ENCODE measurements around the gene TMEM129.

Gene TMEM129

DNA sequence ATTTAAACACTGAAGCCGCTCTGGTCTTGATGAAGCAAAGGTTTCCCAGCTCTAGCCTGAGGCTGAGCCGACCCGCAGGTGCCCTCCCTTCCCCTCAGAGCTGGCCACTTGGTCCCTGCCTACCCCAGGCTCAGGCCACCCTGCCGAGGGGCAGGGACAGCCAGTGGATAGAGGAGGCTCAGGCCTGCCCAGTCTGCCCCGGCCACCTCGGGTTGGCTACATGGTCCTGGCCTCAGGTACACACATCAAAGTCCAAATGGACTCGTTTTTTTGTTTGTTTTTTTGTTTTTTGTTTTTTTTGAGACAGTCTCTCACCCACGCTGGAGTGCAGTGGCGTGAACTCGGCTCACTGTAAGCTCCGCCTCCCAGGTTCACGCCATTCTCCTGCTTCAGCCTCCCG is 24.0 kb upstream of the TMEM129 start:
- no peak for DNase-seq

DNA sequence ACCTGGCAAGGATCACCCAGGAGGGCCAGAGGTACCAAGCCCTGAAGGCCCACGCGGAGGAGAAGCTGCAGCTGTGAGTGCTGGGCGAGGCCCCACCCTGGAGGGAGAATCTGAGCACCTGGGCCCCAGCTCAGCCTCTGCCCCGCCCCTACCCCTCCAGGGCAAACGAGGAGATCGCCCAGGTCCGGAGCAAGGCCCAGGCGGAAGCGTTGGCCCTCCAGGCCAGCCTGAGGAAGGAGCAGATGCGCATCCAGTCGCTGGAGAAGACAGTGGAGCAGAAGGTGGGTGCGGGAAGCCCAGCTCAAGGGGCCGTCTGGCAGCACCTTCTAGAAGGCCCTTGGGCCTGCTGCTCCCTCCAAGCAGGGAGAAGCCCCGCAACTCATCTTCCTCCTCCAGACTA is 23.4 kb upstream of the TMEM129 start:
- no peak for DNase-seq

DNA sequence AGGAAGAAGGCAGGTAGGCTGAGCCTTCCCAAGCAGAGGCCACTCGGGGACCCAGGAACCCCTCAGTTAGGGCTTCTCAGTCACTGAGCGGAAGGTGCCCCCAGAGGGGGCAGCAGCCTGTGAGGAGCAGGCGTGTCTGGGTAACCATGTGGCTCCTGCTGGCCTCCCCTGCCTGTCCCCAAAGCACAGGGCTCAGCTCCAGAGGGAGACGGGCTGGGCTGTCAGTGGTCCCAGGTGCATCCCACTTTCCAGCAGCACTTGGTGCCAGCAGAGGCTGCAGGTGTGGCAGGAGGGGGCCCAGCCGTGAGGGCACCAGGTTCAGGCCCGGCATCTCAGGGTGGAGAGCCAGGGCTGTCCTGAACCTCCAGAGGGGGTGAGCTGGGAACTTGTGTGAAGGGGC is 22.9 kb upstream of the TMEM129 start:
- no peak for DNase-seq

DNA sequence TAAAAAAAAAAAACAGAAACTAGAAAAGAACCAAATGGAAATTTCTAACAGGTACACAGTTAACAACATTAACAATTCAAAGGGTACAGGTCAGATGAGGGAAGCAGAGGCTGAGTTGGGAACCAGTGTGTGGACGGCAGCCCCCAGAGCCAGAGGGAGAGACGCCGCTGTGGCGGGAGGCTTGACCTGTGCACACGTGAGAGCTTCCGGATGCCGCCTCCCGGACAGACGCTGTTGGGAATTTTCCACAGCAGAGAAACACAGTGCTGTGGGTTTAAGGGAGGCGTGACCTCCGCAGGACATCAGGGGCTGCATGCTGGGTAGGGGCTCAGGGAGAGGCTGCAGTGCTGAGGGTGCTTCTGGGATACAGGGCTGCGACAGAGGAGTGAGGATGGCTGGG is 22.4 kb upstream of the TMEM129 start:
- DNase-seq = no peak

DNA sequence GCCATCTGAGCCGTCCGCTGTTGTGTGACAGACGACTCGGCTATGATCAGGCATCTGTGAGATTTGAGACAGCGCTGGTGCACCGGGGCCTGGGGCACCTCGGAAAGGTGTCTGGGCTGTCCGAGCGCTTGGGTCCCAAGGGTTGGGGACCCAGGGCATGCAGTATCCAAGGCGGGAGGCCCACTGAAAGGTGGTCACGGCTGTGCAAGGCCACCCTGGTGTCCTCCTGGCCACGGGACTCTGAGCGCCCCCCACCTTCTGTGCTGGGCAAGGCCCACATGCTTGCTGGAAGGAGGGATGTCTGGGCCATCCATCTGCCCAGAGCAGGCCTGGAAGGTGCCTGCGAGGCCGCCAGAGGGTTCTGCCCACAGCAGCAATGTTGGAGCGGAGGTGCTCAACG is 20.1 kb upstream of the TMEM129 start:
- no peak for DNase-seq

DNA sequence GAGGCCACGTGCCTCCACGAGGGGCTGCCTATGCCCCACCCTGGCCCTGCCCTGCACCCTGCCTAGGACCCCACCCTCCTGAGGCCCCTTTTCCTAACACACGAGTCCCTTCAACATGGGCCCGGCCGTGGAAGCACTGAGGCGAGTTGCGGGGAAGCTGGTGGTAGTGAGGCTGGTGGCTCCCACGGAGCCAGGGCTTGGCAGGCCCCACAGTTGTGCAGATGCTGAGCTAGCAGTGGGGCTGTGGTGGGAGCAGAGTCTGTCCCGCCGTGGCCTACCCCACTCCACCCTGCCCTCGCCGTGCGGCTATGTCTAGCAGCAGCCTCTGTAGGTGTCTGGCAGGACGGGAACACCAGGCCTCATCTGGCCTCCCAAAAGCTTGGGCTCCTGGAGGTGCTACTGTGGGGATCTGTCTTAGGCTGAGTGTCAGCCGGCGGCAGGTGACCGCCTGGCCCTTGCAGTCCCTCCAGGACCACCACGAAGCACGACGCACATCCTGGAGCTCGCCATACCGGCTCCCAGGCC is 19.0 kb upstream of the TMEM129 start:
- DNase-seq = no peak

DNA sequence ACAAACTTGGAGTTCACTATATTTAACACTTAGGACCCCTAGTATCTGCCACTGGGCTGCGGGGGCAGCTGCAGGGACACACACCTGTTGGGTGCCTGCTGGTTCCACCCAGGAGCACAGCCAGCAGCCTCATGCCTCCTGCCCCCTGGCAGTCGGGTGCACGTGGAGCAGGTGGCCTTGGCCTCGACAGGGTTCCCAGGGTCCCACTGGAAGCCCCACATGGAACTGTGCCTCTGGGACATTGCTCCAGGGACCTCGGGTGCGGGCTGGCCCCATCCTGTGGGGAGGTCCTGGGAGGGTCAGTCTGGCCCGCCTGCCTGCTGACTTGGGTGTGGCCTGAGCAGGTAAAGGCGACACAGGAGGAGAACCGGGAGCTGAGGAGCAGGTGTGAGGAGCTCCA is 18.2 kb upstream of the TMEM129 start:
- DNase-seq = no peak

DNA sequence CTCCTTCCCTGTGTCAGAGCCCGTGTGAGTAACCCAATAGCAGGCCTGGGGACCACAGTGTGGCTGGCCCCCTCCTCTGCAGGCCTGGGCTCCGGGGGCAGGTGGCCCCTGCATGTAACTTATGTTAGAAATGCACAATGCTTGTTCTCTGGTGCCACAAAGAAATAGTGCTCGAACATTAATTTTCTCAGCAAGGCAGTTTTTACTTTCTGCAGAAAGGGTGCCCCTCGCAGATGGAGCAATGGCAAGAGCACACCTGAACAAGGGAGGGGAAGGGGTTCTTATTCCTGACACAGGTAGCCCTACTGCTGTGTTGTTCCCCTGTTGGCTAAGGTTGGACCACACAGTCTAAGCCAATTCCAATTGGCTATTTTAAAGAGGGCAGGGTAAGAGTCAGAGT is 17.3 kb upstream of the TMEM129 start:
- no peak for DNase-seq

DNA sequence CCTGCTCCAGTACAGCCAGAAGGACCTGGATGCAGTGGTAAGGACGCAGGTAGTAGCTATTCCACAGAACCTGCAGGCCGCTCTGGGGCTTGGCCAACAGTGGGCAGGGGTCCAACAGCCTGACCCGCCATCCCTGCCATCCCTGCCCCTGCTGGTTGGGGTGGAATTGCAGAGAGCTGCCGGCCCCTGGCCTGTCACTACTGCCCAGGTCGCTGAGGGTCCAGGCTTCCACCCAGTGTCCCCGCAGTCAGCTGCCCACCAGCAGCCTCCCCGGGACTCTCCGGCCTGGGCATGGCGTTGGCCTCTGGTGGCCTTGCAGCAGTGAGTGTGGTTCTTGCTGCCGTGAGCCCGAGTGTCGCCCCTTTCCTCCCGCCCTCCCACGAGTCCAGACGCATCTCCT is 16.5 kb upstream of the TMEM129 start:
- DNase-seq = no peak

DNA sequence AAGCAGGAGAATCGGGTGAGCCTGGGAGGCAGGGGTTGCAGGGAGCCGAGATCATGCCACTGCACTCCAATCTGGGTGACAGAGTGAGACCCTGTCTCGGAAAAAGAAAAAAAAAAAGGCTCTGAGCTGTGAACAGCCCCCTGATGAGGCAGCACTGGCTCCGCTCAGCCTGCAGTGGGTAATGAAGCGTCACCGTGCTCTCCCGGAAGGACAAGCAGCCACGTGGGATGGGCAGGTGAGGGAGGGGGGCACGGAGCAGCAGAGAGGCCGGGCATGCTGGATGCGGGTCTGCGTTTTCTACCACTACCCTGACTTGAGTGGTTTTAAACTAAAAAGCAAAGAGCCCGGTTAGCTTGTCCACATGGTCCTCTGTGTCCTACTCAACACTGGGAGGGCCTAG is 15.7 kb upstream of the TMEM129 start:
- no peak for DNase-seq

DNA sequence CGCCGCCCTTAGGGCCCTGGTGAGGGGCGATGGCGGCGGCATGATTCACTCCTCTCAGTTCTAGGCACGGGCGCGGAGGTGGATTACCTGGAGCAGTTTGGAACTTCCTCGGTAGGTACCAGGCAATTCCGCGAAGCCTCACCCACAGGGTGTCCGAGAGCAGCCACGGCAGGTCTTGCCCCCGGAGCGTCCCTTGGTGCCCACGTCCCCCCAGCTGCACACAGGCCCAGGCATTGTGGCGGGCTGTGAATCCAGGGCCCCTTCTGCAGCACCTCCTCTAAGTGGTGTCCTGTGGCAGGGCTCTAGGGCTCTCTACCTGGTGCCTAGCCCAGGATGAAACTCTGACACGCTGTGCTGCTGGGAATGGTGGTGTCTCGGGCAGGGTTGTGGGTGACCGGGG is 14.1 kb upstream of the TMEM129 start:
- DNase-seq = no peak

DNA sequence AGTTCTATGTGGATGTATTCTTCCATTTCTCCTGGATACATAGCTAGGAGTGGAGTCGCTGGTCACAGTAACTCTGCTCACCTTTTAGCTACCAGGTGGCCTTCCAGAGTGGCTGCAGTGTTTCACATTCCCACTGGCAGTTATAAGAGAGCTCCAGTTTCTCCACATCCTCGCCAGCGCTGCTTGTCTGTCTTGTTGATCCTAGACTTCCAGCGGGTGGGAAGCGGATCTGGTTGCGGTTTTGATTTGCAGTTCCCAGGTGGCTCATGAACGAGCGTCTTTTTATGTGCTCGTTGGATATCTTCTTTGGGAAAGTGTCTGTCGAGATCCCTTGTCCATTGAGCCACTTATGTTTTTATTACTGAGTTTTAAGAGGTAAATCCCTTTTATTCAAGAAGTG is 11.8 kb upstream of the TMEM129 start:
- DNase-seq = no peak

DNA sequence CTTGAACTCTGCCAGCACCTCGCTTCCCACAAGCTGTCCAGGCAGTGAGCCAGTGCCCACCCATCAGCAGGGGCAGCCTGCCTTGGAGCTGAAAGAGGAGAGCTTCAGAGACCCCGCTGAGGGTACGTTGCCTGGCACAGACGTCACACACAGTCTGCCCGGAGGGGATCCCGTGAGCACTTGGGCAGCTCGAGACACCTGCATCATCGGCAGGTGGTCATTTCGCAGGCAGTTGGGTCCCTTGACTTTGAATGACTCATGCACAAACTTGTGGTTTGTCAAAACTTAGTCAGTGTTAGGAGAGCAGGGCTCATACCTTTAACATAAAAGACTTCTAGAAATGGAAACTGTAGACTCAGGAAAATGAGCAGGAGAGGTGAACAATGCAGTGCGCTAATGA is 10.1 kb upstream of the TMEM129 start:
- no peak for DNase-seq

DNA sequence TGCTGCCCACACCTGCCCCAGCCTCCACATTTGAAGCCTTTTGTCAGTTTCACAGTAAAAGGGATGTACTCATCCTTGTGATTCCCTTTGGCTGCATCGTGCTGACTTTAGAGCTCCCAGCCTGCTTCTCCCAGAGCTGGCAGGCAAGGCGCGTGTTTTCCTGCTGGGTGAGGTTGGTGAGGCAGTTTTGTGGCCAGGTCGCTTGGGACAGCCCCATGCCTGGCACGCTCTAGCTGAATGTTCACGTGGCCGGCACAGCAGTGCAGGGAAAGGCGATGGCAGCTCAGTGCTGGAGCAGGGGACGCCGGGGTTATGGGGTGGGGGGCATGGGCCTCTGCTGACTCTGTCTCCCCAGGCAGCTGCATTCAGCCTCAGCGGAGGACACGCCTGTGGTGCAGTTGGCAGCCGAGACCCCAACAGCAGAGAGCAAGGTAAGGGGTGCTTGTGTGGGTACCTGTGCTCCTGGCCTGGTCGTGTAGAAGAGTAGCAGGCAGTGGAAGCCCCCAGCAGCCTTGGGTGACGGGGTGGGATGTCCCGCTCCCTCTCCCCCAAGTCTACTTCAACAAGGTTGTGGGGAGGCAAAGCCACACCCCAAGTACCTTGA is 9.5 kb upstream of the TMEM129 start:
- no peak for DNase-seq

DNA sequence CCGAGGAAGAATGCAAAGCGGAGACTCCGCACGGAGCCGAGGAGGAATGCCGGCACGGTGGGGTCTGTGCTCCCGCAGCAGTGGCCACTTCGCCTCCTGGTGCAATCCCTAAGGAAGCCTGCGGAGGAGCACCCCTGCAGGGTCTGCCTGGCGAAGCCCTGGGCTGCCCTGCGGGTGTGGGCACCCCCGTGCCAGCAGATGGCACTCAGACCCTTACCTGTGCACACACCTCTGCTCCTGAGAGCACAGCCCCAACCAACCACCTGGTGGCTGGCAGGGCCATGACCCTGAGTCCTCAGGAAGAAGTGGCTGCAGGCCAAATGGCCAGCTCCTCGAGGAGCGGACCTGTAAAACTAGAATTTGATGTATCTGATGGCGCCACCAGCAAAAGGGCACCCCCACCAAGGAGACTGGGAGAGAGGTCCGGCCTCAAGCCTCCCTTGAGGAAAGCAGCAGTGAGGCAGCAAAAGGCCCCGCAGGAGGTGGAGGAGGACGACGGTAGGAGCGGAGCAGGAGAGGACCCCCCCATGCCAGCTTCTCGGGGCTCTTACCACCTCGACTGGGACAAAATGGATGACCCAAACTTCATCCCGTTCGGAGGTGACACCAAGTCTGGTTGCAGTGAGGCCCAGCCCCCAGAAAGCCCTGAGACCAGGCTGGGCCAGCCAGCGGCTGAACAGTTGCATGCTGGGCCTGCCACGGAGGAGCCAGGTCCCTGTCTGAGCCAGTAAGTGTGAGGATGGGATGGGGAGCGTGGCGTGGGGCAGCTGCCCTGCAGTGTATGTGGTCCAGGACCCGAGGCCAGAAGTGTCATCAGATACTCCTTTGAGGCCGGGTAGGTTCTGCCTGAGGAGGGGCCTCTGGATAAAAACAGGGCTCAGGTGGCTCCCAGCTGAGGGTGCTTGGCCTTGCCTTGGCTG is 7.2 kb upstream of the TMEM129 start:
- no peak for DNase-seq

DNA sequence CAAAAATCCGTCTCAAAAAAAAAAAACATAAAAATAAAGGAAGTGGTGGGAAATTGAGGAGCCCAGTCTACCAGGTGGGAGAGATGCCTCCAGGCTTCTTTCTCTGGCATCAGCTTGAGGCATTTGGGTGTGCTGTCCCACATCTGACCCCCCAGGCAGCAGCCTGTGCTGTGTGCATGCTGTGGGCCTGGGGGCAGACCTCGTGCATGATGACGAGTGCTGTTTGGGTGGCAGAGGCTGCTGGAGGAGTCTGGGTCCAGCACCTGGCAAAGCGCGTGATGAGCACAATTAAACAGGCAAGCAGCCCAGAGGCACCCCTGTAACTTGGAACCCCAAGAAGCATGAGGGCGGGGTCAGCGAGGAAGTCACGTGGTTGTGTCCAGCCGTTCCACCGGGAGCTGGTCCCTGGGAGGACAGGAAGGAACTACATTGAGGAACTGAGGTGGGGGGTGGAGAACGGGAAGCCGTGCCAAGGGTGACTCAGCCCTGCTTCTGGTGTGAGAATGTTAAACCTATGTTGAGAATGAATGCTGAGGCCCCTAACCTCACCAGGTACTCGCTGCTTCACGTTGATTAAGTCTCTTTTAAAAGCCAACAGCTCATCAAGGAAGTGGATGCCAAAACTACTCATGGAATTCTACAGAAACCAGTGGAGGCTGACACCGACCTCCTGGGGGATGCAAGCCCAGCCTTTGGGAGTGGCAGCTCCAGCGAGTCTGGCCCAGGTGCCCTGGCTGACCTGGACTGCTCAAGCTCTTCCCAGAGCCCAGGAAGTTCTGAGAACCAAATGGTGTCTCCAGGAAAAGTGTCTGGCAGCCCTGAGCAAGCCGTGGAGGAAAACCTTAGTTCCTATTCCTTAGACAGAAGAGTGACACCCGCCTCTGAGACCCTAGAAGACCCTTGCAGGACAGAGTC is 6.3 kb upstream of the TMEM129 start:
- peak in 2 of 58 donors; percentile 7 to 28 for DNase-seq

DNA sequence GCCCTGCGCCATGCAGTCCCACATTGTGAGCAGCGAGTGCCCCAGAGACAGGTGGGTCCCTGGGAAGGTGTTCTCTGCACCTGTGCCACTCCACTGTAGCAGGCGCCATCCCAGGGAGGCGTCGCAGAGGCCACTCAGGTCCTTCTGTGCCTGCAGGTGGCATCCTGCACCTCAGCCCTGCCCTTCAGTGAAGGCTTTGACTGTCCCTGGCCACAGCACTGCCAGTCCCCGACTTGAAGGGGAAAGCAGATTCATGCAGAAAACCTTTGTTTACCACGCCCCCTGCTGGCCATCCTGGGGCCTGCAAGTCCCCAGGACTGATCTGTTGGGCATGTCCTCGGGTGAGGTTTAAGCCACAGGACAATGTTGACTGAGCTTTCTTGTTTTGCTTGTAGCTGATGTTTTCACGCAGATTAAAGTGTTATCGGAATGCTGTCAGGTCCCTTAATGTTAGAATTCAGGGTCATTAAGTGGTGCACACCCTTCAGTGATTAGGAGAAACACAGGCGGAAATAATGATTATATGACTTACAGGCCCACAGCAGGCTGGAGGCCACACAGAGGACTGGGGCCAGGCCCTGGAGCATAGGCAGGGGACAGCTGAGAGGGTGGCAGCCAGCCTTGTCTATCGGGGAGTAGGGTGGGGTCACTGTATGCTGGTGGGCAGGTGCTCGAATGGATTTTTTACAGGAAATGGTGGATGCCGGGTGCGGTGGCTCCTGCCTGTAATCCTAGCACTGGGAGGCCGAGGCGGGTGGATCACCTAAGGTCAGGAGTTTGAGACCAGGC is 5.2 kb upstream of the TMEM129 start:
- peak in 56 of 58 donors; percentile 21 to 97 (median 75) for DNase-seq

DNA sequence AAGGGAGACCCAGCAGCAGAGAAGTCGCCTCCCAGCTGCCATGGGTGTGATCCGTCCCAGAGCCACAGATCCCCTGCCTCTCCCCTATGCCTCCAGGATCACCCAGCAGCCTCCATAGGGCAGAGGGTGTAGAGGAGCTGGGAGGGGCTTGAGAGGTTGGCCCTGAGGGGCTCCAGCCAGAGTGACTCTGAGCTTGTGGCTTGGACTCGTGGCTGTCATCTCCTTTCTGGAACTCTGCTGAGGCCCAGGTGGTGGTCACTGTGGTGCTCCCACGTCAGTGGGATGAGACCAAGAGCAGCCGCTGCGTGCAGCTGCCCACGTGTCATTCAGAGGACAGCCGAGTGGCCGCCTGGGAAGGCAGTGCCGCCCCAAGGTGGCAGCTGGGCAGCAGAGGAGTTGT is 4.4 kb upstream of the TMEM129 start:
- no peak for DNase-seq

DNA sequence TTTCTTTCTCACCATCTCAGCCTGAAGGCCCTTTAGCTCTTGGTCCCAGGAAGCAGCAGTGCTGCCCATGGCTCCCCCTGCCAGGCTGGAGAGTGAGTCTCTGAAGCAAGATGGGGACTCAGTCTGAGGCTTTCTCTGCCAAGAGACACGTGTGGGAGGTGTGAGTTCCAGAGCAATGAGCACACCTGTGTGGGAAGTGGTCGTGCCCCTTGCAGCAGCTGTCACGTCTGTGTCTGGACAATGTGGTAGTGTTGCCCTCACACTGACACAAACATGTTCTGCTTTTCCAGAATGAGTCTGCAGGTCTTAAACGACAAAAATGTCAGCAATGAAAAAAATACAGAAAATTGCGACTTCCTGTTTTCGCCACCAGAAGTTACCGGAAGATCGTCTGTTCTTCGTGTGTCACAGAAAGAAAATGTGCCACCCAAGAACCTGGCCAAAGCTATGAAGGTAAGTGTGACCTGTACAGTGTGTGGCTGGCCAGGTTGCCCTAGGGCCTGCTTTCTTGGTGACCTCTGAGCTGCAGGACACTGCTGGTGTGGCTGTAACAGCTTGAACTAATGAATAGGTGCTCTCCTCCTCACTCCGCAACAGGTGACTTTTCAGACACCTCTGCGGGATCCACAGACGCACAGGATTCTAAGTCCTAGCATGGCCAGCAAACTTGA is 2.1 kb upstream of the TMEM129 start:
- DNase-seq = no peak

DNA sequence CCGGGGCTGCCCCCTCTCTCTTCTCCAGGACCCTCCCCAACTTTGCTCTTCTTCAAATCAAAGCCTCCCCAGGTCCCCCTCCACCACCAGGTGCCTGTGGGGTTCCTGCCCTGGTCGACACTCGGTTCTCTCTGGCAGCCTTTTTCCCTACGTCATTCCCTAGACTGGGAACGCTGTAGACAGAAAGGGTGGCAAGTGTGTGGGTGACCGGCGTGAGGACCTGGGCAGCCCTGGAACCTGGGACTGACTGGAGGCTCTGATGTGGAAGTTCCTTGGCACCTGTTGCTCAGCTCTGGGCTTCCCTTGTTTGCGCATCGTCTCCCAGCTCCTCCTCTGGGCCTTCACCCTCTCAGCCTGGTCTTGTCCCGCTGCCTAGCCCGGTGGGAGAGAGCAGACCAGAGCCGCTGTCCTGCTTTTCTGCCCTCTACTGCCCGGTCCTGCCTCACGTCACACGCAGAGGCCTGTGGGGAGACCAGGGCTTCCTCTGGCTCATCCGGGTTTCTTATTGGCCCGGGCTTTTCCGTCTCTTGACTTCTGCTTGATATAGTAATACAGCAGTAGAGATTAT is 1.5 kb upstream of the TMEM129 start:
- DNase-seq = no peak

All from anterior cingulate cortex (tissue), 58 donors.